ENCODE data around the gene TRIM33. TPM values are rescaled to one million over a fixed set of nuclear protein-coding genes. Genes with fewer than 3 reads are reported as not detected.

TRIM33 gene
- polyA plus RNA-seq, 4 donors, result 6.9 to 27.5 (median 11.0) TPM

GRCh38 chr1:114524944-114525343 is 13.9 kb upstream of the TRIM33 start:
- H3K4me1 ChIP-seq (ENCODE audit: control insufficient read depth in 3 of 3, insufficient read depth in 2 of 3, low read depth in 1 of 3, low read length in 2 of 3), result no peaks in the 10 kb centered on the region
- no peaks in the 10 kb centered on the region for H3K36me3 ChIP-seq (ENCODE audit: control insufficient read depth in 3 of 3, insufficient read depth in 2 of 3, low read depth in 1 of 3, low read length in 3 of 3)
- H3K27ac ChIP-seq (ENCODE audit: low read depth in 1 of 3, low read length in 2 of 3), result no peak overlapping the region
- no peak for FAIRE-seq
- H3K27me3 ChIP-seq (ENCODE audit: control insufficient read depth in 3 of 3, insufficient read depth in 3 of 3, low read length in 3 of 3), result no peaks in the 10 kb centered on the region
- H3K4me3 ChIP-seq (ENCODE audit: low read depth in 1 of 3, low read length in 3 of 3), result no peak overlapping the region
- H3K9me3 ChIP-seq (ENCODE audit: control insufficient read depth in 2 of 2, insufficient read depth in 1 of 2, low read depth in 1 of 2, low read length in 1 of 2), result no peaks in the 10 kb centered on the region
- no peak for DNase-seq

- no peak overlapping the region for H3K27ac ChIP-seq (ENCODE audit: low read depth in 1 of 3, low read length in 2 of 3)
- H3K27me3 ChIP-seq (ENCODE audit: control insufficient read depth in 3 of 3, insufficient read depth in 3 of 3, low read length in 3 of 3), result no peaks in the 10 kb centered on the region
- no peaks in the 10 kb centered on the region for H3K36me3 ChIP-seq (ENCODE audit: control insufficient read depth in 3 of 3, insufficient read depth in 2 of 3, low read depth in 1 of 3, low read length in 3 of 3)
- no peaks in the 10 kb centered on the region for H3K9me3 ChIP-seq (ENCODE audit: control insufficient read depth in 2 of 2, insufficient read depth in 1 of 2, low read depth in 1 of 2, low read length in 1 of 2)
- DNase-seq (no peak), FAIRE-seq (no peak)
- H3K4me3 ChIP-seq (ENCODE audit: low read depth in 1 of 3, low read length in 3 of 3), result no peak overlapping the region
- no peaks in the 10 kb centered on the region for H3K4me1 ChIP-seq (ENCODE audit: control insufficient read depth in 3 of 3, insufficient read depth in 2 of 3, low read depth in 1 of 3, low read length in 2 of 3)
- WGBS, 3 donors, result 61 to 79% (median 66%) methylated on average over 2 of the region's 2 CpGs
These were observed 11.2 kb upstream of the TRIM33 start for GRCh38 chr1:114522264-114522575.

GRCh38 chr1:114521396-114522263 is 10.6 kb upstream of the TRIM33 start:
- H3K36me3 ChIP-seq (ENCODE audit: control insufficient read depth in 3 of 3, insufficient read depth in 2 of 3, low read depth in 1 of 3, low read length in 3 of 3), result no peaks in the 10 kb centered on the region
- no peaks in the 10 kb centered on the region for H3K4me1 ChIP-seq (ENCODE audit: control insufficient read depth in 3 of 3, insufficient read depth in 2 of 3, low read depth in 1 of 3, low read length in 2 of 3)
- no peak overlapping the region for H3K27ac ChIP-seq (ENCODE audit: low read depth in 1 of 3, low read length in 2 of 3)
- H3K4me3 ChIP-seq (ENCODE audit: low read depth in 1 of 3, low read length in 3 of 3), result no peak overlapping the region
- FAIRE-seq, result no peak
- no peaks in the 10 kb centered on the region for H3K27me3 ChIP-seq (ENCODE audit: control insufficient read depth in 3 of 3, insufficient read depth in 3 of 3, low read length in 3 of 3)
- WGBS, 3 donors, result 87 to 92% (median 87%) methylated on average over 8 of the region's 8 CpGs
- H3K9me3 ChIP-seq (ENCODE audit: control insufficient read depth in 2 of 2, insufficient read depth in 1 of 2, low read depth in 1 of 2, low read length in 1 of 2), result no peaks in the 10 kb centered on the region
- DNase-seq, result no peak

- H3K4me1 ChIP-seq (ENCODE audit: control insufficient read depth in 3 of 3, insufficient read depth in 2 of 3, low read depth in 1 of 3, low read length in 2 of 3), result peaks cover 0 to 2% (median 2%) of the 10 kb centered on the region in 3 donors
- no peaks in the 10 kb centered on the region for H3K27me3 ChIP-seq (ENCODE audit: control insufficient read depth in 3 of 3, insufficient read depth in 3 of 3, low read length in 3 of 3)
- 73 to 76% (median 75%) methylated on average over 2 of the region's 2 CpGs for WGBS, 3 donors
- no peak overlapping the region for H3K4me3 ChIP-seq (ENCODE audit: low read depth in 1 of 3, low read length in 3 of 3)
- DNase-seq (peak in 1 of 2 donors; percentile 47), FAIRE-seq (no peak)
- H3K9me3 ChIP-seq (ENCODE audit: control insufficient read depth in 2 of 2, insufficient read depth in 1 of 2, low read depth in 1 of 2, low read length in 1 of 2), result no peaks in the 10 kb centered on the region
- H3K27ac ChIP-seq (ENCODE audit: low read depth in 1 of 3, low read length in 2 of 3), result no peak overlapping the region
- no peaks in the 10 kb centered on the region for H3K36me3 ChIP-seq (ENCODE audit: control insufficient read depth in 3 of 3, insufficient read depth in 2 of 3, low read depth in 1 of 3, low read length in 3 of 3)
These were observed 6.3 kb upstream of the TRIM33 start for GRCh38 chr1:114517348-114517747.

- H3K27me3 ChIP-seq (ENCODE audit: control insufficient read depth in 3 of 3, insufficient read depth in 3 of 3, low read length in 3 of 3), result no peaks in the 10 kb centered on the region
- H3K27ac ChIP-seq (ENCODE audit: low read depth in 1 of 3, low read length in 2 of 3), result no peak overlapping the region
- H3K4me1 ChIP-seq (ENCODE audit: control insufficient read depth in 3 of 3, insufficient read depth in 2 of 3, low read depth in 1 of 3, low read length in 2 of 3), result peaks cover 7 to 13% (median 13%) of the 10 kb centered on the region in 3 donors
- peak overlapping the region in 2 of 3 donors; percentile 69 to 96 for H3K4me3 ChIP-seq (ENCODE audit: low read depth in 1 of 3, low read length in 3 of 3)
- no peak for DNase-seq
- no peak for FAIRE-seq
- no peaks in the 10 kb centered on the region for H3K36me3 ChIP-seq (ENCODE audit: control insufficient read depth in 3 of 3, insufficient read depth in 2 of 3, low read depth in 1 of 3, low read length in 3 of 3)
- no peaks in the 10 kb centered on the region for H3K9me3 ChIP-seq (ENCODE audit: control insufficient read depth in 2 of 2, insufficient read depth in 1 of 2, low read depth in 1 of 2, low read length in 1 of 2)
- 83 to 92% (median 88%) methylated on average over 11 of the region's 11 CpGs for WGBS, 3 donors
These were observed 1.7 kb upstream of the TRIM33 start for GRCh38 chr1:114512595-114513280.

- Histone ChIP-seq H3K4me1 (ENCODE audit: control insufficient read depth in 3 of 3, insufficient read depth in 2 of 3, low read depth in 1 of 3, low read length in 2 of 3) (peaks cover 9 to 15% (median 13%) of the 10 kb centered on the region in 3 donors), H3K9me3 (ENCODE audit: control insufficient read depth in 2 of 2, insufficient read depth in 1 of 2, low read depth in 1 of 2, low read length in 1 of 2) (no peaks in the 10 kb centered on the region), H3K4me3 (ENCODE audit: low read depth in 1 of 3, low read length in 3 of 3) (peak overlapping the region; percentile 69 to 88 (median 76)), H3K27ac (ENCODE audit: low read depth in 1 of 3, low read length in 2 of 3) (peak overlapping the region; percentile 89 to 99 (median 94)), H3K36me3 (ENCODE audit: control insufficient read depth in 3 of 3, insufficient read depth in 2 of 3, low read depth in 1 of 3, low read length in 3 of 3) (peaks cover 0 to 6% (median 2%) of the 10 kb centered on the region in 3 donors), H3K27me3 (ENCODE audit: control insufficient read depth in 3 of 3, insufficient read depth in 3 of 3, low read length in 3 of 3) (no peaks in the 10 kb centered on the region)
- no peak for FAIRE-seq
- peak; percentile 54 to 84 for DNase-seq
- 0 to 1% (median 1%) methylated on average over 40 to 71 of the region's 71 CpGs for WGBS, 3 donors
These were observed 550 bp downstream of the TRIM33 start for GRCh38 chr1:114510274-114511031.

GRCh38 chr1:114509596-114510273 is 1.3 kb downstream of the TRIM33 start:
- peak in 1 of 2 donors; percentile 22 for DNase-seq
- no peak for FAIRE-seq
- H3K9me3 ChIP-seq (ENCODE audit: control insufficient read depth in 2 of 2, insufficient read depth in 1 of 2, low read depth in 1 of 2, low read length in 1 of 2), result no peaks in the 10 kb centered on the region
- H3K27me3 ChIP-seq (ENCODE audit: control insufficient read depth in 3 of 3, insufficient read depth in 3 of 3, low read length in 3 of 3), result no peaks in the 10 kb centered on the region
- H3K4me3 ChIP-seq (ENCODE audit: low read depth in 1 of 3, low read length in 3 of 3), result peak overlapping the region; percentile 69 to 88 (median 76)
- H3K27ac ChIP-seq (ENCODE audit: low read depth in 1 of 3, low read length in 2 of 3), result peak overlapping the region in 2 of 3 donors; percentile 89 to 99
- WGBS, 3 donors, result 0 to 1% (median 1%) methylated on average over 9 of the region's 9 CpGs
- H3K4me1 ChIP-seq (ENCODE audit: control insufficient read depth in 3 of 3, insufficient read depth in 2 of 3, low read depth in 1 of 3, low read length in 2 of 3), result peaks cover 9 to 15% (median 13%) of the 10 kb centered on the region in 3 donors
- peaks cover 0 to 6% (median 2%) of the 10 kb centered on the region in 3 donors for H3K36me3 ChIP-seq (ENCODE audit: control insufficient read depth in 3 of 3, insufficient read depth in 2 of 3, low read depth in 1 of 3, low read length in 3 of 3)

All from small intestine (tissue), 7 donors.